Measurements from ENCODE around the gene OR2J2. TPM values are rescaled to one million over a fixed set of nuclear protein-coding genes. Genes with fewer than 3 reads are reported as not detected.
"Not testable (repeated sequence)": the region's sequence is repeated elsewhere in the genome, so short reads cannot be mapped to it uniquely, and the experiment has no call there.

The OR2J2 gene
- total and polyA plus RNA-seq, 3 donors from 2014 or later: 0.54 to 4.4 (median 3.0) TPM

DNA sequence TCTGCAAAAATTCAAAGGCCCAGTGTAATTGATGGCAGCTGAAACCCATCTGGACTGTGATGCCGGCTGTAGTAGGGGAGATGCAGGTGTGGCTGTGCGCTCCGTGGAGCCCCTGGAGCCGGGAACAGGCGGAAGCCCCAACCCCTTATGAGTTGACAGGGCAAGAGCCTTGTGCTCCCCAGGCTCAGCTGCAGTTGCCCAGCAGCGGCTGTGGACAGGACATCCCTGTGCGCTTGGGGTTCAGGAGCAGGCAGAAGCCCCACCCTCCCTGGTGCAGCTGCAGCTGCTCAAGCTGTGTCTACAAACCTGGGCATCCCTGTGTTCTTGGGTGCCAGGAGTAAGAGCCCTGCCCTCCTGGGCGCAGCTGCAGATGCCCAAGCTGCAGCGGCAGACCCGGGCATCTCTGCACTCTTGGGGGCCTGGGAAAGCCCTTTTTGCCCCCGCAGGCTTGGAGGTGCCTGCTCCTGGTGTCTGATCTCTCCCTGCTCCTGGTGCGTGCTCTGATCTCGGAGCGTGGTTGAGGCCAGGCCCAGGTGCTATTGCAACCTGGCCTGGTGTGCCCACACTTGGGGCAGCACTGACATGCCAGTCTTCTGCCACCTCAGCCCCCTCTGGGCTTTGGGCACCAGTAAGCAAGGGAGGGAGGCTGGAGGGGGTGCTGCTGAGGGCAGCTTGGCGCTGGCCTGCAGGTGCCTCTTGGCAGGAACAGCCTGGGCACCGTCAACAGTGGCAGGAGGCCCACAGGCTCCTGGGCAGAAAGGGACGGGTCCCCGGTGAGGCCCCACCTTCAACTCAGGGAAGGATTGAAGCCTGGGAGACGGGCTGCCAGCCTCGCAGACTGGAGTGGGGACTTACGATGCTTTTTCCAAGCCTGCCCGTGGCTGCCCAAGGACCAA lies 30.3 kb downstream of the OR2J2 start:
- intact Hi-C loops (cut with DNase I; ENCODE audit: low total_unique reads): no loop called here
- TF ChIP-seq, protein P1, sequence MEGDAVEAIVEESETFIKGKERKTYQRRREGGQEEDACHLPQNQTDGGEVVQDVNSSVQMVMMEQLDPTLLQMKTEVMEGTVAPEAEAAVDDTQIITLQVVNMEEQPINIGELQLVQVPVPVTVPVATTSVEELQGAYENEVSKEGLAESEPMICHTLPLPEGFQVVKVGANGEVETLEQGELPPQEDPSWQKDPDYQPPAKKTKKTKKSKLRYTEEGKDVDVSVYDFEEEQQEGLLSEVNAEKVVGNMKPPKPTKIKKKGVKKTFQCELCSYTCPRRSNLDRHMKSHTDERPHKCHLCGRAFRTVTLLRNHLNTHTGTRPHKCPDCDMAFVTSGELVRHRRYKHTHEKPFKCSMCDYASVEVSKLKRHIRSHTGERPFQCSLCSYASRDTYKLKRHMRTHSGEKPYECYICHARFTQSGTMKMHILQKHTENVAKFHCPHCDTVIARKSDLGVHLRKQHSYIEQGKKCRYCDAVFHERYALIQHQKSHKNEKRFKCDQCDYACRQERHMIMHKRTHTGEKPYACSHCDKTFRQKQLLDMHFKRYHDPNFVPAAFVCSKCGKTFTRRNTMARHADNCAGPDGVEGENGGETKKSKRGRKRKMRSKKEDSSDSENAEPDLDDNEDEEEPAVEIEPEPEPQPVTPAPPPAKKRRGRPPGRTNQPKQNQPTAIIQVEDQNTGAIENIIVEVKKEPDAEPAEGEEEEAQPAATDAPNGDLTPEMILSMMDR (IDR thresholded peaks at IDR 0.05): no peak
- no peak for TF ChIP-seq POLR2A (IDR thresholded peaks at IDR 0.05)
- Histone ChIP-seq H3K27ac (no peak overlapping the region), H3K9me3 (no peaks in the 10 kb centered on the region), H3K4me1 (no peaks in the 10 kb centered on the region), H3K36me3 (ENCODE audit: low read depth, missing control alignments) (no peaks in the 10 kb centered on the region), H3K4me3 (no peak overlapping the region), H3K27me3 (no peaks in the 10 kb centered on the region)
- WGBS, 2 donors: 65 to 83% methylated on average over 15 to 22 of the region's 22 CpGs
- no peak for DNase-seq

- TF ChIP-seq, protein P1 (IDR thresholded peaks at IDR 0.05): no peak
- TF ChIP-seq POLR2A (IDR thresholded peaks at IDR 0.05): no peak
- no peak for DNase-seq
- Histone ChIP-seq H3K4me1 (no peaks in the 10 kb centered on the region), H3K27me3 (no peaks in the 10 kb centered on the region), H3K4me3 (no peak overlapping the region), H3K36me3 (ENCODE audit: low read depth, missing control alignments) (no peaks in the 10 kb centered on the region), H3K27ac (no peak overlapping the region), H3K9me3 (no peaks in the 10 kb centered on the region)
- WGBS, 2 donors: 80 to 92% methylated on average over 3 of the region's 3 CpGs
- intact Hi-C loops (cut with DNase I; ENCODE audit: low total_unique reads): no loop called here
Observed at GRCh38 chr6:29201966-29202365, 31.3 kb downstream of the OR2J2 start.

- no peaks in the 10 kb centered on the region for H3K36me3 ChIP-seq (ENCODE audit: low read depth, missing control alignments)
Observed at GRCh38 chr6:29211488-29211887, 40.8 kb downstream of the OR2J2 start.

GRCh38 chr6:29216528-29216927 lies 45.8 kb downstream of the OR2J2 start:
- Histone ChIP-seq H3K27ac (no peak overlapping the region), H3K9me3 (no peaks in the 10 kb centered on the region), H3K4me3 (no peak overlapping the region), H3K36me3 (ENCODE audit: low read depth, missing control alignments) (no peaks in the 10 kb centered on the region), H3K4me1 (no peaks in the 10 kb centered on the region), H3K27me3 (no peaks in the 10 kb centered on the region)
- no peak for TF ChIP-seq POLR2A (IDR thresholded peaks at IDR 0.05)
- TF ChIP-seq, protein P1 (IDR thresholded peaks at IDR 0.05): no peak
- intact Hi-C loops (cut with DNase I; ENCODE audit: low total_unique reads): no loop called here
- no peak for DNase-seq

More at GRCh38 chr6:29211488-29211887, 40.8 kb downstream of the OR2J2 start:
- Histone ChIP-seq H3K4me3 (no peak overlapping the region), H3K4me1 (no peaks in the 10 kb centered on the region), H3K27me3 (no peaks in the 10 kb centered on the region), H3K9me3 (no peaks in the 10 kb centered on the region), H3K27ac (no peak overlapping the region)
- TF ChIP-seq, protein P1 (IDR thresholded peaks at IDR 0.05): no peak
- TF ChIP-seq POLR2A (IDR thresholded peaks at IDR 0.05): no peak
- DNase-seq: no peak
- 93 to 94% methylated on average over 2 of the region's 2 CpGs for WGBS, 2 donors
- intact Hi-C loops (cut with DNase I; ENCODE audit: low total_unique reads): no loop called here

- H3K4me3 ChIP-seq; H3K27me3 ChIP-seq; DNase-seq; H3K9me3 ChIP-seq; H3K4me1 ChIP-seq; intact Hi-C loops (cut with DNase I; ENCODE audit: low total_unique reads); H3K36me3 ChIP-seq (ENCODE audit: low read depth, missing control alignments); H3K27ac ChIP-seq: not testable (repeated sequence)
- 50% methylated on average over 1 to 2 of the region's 2 CpGs for whole genome bisulfite sequencing, 2 donors
Observed at GRCh38 chr6:29217242-29217641, 46.5 kb downstream of the OR2J2 start.

DNA sequence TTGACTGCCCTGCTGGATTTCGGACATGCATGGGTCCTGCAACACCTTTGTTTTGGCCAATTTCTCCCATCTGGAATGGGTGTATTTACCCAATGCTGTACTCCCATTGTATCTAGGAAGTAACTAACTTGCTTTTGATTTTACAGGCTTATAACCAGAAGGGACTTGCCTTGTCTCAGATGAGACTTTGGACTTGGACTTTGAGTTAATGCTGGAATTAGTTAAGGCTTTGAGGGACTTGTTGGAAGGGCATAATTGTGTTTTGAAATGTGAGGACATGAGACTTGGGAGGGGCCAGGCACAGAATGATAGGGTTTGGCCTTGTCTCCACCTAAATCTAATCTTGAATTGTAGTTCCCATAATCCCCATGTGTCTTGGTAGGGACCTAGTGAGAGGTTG lies 47.3 kb downstream of the OR2J2 start:
- intact Hi-C loops (cut with DNase I; ENCODE audit: low total_unique reads): not testable (repeated sequence)
- 55 to 75% methylated on average over 1 of the region's 1 CpG for WGBS, 2 donors

More for the DNA sequence above, 47.3 kb downstream of the OR2J2 start:
- H3K9me3 ChIP-seq; H3K27me3 ChIP-seq; H3K27ac ChIP-seq; H3K36me3 ChIP-seq (ENCODE audit: low read depth, missing control alignments); H3K4me1 ChIP-seq; DNase-seq; H3K4me3 ChIP-seq: not testable (repeated sequence)

All from testis (tissue), 3 donors.